GM21529 (cell line): ENCODE results near the gene ZFP62.
"Not testable (repeated sequence)": the region's sequence is repeated elsewhere in the genome, so short reads cannot be mapped to it uniquely, and the experiment has no call there.

Experiments
- ATAC-seq: cut with Tn5 transposase; IDR thresholded peaks from one replicate; pipeline ENCODE4 v1.9.1; 2021; ENCODE audit not compliant: unreplicated experiment

Gene ZFP62

DNA sequence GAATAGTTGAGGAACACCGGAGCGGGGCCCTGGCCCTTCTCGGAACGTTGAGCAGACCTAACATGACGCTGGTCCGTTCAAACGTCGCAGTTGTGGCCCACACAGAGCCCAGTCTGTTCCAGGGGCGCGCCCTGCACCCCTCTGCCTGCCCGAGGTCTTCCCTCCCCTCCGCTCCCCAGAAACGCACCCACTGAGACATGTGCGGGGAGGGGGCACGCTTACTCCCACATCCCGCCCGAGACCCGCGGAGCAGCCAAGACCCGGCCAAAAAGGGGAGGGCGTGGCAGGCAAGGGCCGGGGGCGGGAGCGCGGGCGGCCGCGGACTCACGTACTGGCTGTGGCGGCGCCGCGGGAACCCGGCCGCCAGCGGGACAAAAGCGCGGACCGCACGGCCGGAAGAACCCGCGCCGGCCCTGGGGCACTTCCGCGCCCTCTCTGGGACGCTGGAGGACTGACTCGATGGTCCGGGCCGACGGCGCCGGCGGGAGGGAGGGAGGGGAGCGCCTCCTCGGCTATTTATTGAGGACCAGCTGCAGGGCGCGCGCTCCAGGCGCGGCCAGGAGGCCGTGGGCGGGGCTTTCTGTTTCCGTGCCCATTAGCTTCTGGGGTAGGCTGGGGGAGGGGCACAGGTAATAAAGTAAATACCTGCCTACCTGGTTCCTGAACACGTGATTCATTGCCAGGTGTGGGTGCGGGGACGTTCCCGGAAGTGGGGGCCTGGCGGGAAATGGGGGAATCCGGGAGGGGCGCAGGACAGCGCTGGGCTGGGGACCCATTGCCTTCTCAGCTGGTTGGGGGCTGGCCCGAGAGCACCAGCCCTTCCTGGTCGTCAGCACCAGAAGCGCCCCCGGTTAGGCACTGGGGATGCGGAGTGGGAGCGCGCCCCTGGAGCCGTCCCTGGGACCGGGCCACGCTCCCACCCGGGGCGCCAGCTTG is at the start of gene ZFP62:
ZFP62 (minus strand) TSS at position 390 of the 936 bp plus-strand sequence; CDS start at position 333, 57 bp downstream.
- ATAC-seq, result peak; percentile 85

DNA sequence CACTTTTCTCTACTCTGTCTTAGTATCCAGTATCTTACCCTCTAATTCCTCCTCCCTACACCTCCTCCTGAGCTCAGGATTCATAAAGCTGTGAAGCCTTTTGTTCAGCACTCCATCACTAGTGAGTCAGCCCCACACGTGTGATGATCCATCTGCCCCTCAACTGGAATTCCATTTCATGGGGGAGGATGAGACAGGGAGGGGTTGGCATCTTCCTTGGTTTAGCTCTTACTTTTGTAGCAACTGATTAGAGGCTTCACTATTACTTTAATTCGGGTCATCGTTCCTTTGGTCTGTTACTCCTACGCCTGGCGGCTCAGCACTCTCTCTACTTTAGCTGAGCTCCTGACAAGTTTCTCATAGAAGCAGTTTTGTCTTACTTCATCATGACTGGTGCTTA is 49.7 kb upstream of the ZFP62 start:
- no peak for ATAC-seq

DNA sequence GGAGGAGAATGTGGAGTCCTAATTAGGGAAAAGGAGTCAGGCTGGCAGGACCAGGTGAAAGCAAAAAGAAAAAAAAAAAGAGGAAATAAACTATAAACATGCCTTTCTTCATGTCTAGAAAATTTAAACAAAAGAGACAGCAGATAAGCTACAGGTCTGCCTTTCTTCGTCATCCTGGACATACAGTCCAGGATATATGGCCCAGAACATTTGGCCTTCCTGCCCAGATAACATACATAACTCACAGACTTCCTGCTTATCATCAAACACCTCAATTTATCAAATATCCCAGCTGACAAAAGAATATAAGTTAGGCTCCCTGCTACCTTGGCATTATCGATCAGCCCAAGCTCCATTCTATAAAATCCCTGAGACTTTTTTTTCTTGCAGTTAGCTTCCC is 49.1 kb upstream of the ZFP62 start:
- ATAC-seq, result no peak

DNA sequence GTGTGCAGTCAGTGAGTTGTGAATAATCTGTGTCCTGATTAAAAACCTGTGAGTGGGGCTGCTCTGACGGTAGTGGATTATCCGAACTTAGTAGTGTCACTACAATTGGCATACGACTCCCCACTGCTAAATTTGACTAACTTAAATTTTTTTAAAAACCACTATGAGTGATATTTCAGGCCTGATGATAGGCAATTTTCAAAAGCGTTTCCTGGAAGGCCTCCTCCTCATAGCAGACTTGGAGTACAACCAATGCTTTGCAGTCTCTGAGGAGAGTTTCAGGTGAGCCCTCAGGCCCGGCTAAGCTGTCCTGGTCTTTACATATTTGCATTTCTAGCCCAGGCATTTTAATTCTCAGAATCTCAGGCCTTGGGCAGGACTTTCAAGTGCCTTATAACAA is 48.7 kb upstream of the ZFP62 start:
- ATAC-seq, result no peak

DNA sequence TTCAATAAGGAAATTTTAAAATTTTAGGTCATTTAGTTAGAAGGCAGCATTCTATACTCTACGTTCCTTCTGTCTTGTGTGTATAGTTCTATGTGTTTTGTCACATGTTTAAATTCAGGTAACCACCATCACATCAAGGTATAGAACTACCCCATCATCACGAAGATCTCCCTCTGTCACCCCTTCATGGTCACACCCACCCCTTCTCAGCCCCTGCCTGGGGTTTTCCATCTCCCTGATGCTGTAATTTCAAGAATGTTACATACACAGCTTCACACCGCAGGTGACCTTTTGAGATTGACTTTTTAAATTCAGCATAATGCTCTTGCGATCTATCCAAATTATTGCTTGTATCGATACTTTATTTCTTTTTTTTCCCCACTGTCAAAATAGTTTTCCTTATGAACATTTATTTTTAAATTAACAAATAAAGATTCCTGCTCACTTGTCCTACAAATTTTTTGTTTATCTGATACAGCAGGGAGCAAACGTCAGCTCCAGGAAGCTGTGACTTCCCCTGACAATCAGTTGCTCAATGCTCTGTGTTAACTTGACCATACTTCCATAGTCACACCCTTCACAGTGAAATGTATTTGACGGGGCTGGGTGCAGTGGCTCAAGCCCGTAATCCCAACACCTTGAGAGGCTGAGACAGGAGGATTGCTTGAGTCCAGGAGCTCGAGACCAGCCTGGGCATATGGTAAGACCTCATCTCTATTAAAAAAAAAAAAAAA is 48.1 kb upstream of the ZFP62 start:
- no peak for ATAC-seq

DNA sequence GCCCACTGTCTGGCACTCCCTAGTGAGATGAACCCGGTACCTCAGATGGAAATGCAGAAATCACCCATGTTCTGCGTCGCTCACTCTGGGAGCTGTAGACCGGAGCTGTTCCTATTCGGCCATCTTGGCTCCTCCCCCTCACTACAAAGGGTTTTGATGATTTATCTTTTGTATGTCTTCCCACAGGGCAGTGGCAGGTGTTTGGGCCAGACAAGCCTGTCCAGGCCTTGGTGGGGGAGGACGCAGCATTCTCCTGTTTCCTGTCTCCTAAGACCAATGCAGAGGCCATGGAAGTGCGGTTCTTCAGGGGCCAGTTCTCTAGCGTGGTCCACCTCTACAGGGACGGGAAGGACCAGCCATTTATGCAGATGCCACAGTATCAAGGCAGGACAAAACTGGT is 47.3 kb upstream of the ZFP62 start:
- no peak for ATAC-seq

DNA sequence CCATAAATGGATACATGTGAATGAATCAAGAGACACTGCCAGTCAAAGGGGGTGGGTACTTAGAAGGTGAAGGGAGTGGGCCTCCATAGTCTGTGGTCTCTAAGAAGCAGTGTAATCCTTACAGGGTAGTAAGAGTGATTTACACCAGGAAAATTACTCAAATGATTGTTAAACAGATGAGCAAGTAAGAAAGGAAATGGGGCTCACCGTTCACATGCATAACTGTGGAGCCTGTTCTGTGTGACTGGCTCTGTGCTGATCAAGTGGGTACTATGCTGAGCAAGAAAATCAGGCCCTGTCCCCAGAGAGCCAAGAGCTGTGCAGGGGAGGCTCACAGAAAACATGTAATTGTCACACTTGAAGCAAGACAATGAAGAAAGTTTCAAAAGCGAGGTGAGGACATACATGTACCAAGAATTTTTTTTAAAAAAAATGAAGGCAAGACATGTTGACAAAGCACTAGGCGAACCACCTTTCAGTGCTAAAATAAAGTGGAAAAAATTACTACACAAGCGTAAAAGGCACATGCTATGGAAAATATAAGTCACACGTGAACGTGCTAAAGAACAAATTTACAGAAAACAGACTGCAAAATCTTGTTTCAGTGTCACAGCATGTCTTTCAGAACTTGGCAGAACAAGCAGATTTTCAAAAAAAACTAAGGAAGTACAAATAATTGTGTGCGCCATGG is 40.4 kb upstream of the ZFP62 start:
- no peak for ATAC-seq

DNA sequence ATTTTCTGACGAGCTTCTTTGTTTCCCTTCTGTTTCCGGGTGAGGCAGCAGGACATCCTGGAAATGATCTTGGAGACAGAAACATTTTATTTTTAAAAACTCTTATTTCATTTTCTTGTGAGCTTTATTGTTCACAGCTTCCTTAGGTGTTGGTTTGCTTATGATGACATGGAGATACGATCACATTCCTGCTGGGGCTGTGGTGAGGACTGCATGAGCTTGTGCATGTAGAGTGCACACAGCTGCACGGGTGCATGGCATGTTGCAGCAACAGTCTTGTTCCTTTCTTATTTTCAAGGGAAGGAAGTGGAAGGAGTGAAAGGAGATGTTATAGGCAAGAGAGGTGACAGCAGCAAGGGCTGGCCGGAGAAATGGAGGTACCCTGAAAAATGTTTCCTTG is 39.1 kb upstream of the ZFP62 start:
- no peak for ATAC-seq

DNA sequence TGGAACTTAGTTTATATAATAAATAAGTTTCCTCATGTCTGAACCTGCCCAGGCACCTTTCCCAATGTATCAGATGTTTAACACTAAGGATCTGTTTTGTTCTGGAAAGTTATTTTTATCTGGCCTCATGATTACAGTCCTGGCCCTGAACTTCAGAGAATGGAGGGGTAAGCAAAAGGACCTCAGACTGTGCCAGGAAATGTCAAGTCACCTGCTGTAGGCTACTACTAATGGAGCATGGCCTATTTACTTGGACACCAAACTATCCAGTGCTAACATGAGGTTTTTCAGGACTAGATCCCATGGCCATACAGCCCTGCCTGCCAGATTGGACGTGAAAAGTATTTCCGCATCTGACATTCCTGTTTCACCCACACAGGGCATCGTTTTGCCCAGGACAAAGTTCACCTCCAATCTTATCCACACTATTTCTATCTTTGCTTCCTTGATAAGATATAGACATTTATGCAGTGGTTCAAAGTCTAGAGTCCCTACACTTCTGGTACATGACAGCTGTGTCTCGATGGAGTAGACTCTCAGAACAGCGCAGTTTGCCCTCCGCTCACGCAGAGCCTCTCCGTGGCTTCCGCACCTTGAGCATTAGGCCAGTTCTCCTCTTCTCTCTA is 37.7 kb upstream of the ZFP62 start, which contains the start of gene BTNL8:
BTNL8 (plus strand) TSS at position 539 of the 626 bp plus-strand sequence. CDS start 152 bp downstream, outside the sequence.
- no peak for ATAC-seq

DNA sequence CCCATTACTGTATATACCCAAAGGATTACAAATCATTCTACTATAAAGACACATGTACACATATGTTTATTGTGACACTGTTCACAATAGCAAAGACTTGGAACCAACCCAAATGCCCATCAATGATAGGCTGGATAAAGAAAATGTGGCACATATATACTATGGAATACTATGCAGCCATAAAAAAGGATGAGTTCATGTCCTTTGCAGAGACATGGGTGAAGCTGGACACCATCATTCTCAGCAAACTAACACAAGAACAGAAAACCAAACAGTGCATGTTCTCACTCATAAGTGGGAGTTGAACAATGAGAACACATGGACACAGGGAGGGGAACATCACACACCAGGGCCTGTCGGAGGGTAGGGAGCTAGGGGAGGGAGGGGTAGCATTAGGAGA is 34.3 kb upstream of the ZFP62 start:
- not testable (repeated sequence) for ATAC-seq

DNA sequence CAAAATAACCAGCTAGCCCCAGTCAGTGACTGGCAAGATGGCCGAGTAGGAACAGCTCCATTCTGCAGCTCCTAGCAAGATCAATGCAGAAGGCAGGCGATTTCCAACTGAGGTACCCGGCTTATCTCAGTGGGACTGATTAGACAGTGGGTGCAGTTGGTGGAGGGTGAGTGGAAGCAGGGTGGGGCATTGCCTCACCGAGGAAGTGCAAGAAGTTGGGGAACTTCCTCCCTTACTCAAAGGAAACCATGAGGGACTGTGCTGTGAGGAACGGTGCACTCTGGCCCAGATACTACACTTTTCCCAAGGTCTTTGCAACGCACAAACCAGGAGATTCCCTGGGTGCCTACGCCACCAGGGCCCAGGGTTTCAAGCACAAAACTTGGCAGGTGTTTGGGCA is 28.3 kb upstream of the ZFP62 start:
- ATAC-seq, result no peak

DNA sequence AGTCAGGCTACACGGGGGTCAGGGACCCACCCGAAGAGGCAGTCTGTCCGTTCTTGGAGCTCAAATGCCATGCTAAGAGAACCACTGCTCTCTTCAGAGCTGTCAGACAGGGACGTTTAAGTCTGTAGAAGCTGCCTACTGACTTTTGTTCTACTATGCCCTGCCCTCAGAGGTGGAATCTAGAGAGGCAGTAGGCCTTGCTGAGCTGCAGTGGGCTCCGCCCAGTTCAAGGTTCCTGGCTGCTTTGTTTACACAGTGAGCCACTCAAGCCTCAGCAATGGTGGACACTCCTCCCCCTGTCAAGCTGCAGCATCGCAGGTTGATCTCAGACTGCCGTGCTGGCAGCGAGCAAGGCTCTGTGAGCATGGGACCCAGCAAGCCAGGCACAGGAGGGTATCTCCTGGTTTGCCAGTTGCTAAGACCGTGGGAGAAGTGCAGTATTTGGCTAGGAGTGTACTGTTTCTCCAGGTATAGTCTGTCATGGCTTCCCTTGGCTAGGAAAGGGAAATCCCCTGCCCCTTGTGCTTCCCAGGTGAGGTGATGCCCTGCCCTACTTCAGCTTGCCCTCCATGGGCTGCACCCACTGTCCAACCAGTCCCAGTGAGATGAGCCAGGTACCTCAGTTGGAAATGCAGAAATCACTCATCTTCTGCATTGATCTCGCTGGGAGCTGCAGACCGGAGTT is 24.9 kb upstream of the ZFP62 start:
- not testable (repeated sequence) for ATAC-seq

DNA sequence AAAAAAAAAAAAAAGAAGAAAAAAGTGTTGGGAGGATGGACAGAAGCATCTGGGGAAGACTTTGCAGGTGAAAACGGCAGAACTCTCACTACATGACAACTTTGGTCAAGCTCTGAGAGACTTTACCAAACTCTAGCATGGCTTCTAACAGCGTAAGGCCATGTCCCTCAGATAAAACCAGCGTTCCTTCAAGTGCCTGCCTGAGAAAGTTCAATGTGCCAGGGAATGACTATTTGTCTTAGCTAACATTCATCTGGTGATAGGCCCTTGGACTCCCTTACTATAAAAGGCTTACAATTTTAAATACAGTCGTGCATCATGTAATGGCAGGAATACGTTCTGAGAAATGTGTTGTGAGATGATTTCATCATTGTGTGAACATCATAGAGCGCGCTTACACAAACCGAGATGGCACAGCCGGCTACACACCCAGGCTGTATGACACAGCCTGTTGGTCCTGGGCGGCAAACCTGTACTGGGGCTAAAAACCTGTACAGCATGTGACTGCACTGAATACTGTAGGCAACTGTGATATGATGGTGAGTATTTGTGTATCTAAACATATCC is 14.9 kb upstream of the ZFP62 start:
- ATAC-seq, result no peak

DNA sequence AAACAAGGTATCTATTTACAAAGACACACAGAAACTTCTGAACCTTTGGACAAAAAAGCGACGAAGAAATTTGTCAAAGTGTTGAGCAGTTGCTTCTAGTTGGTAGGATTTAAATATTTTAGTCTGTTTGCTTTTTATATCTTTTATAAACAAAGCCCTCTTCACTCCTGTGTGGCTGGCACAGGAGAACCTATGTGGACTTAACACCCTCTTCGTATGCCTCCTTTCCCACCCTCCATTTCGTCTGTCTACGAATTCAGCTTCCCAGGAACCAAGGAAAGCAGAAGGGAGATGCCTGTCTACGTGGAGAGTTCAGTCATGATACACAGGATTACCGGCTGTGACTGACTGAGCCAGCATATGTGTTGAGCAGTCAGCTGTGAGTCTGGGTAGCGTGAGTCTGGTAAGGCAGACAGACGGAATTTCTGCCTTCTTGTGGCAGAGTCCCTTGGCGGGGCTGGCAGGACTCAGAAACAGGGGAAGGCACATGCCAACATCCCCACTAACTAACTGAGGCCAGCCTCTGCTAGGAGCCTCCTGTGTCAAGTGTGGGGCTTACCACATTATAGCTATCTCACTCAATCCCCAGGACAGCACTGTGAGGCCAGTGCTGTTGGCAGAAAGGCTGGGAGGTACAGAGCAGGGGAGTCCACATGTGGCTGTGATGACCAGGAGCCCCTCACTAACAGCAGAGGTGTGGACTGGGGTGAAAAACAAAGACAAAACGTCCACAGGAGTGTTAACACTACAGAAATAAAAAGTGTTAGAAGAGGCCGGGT is 13.9 kb upstream of the ZFP62 start:
- no peak for ATAC-seq

DNA sequence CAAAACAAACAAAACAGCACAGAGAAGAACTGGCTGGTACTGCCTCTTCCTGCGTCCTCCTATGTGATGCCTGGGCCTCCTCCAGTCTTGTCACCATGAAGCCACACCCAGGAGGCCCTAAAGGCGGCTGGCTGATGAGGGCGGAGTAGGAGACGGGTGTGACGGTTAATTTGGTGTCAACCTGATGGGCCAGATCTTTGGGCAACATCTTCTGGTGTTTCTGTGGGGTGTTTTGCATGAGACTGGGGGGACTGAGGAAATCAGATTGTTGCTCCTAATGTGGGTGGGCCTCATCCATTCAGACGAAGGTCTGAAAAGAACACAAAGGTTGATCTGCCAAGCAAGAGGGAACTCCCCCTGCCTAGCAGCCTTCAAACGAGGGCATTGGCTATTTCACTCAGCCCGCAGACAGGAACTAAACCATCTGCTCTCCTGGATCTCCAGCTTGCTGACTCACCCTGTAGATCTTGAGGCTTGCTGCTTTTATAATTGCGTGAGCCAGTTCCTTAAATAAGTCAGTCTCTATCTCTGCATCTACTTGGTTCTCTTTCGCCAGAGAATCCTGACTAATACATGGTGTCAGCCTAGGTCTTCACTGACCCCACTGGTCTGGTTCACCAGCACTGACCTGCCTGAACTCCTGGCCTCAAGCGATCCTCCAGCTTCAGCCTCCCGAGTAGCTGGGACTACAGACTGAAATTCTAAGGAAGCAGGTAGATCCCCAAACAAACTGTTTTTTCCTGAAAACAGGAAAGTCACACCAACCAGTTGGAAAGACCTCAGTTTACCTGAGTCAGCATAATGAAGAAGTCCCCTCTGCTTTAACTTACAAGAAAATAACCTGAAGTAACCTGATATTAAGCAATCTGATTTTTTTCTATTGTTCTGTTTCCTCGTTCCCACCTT is 12.8 kb upstream of the ZFP62 start:
- ATAC-seq, result no peak

DNA sequence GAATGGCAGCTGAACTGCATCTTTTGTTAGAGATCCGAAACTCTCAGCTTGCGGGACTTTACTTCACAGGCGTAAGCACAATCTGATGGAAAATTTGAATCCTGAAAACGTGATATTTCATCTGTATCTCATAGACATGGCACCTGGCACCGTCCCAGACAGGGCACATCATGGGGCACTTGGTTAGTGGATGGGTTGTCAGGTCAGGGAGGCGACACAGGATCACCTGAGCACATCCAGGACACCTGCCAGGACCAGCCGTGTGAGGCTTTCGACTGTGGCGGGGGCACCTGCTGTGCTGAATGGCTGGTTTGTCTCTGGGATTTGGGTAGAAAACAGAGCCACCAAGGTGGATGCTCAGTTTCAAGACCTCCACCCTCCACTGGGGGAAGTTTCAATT is 11.3 kb upstream of the ZFP62 start:
- no peak for ATAC-seq

DNA sequence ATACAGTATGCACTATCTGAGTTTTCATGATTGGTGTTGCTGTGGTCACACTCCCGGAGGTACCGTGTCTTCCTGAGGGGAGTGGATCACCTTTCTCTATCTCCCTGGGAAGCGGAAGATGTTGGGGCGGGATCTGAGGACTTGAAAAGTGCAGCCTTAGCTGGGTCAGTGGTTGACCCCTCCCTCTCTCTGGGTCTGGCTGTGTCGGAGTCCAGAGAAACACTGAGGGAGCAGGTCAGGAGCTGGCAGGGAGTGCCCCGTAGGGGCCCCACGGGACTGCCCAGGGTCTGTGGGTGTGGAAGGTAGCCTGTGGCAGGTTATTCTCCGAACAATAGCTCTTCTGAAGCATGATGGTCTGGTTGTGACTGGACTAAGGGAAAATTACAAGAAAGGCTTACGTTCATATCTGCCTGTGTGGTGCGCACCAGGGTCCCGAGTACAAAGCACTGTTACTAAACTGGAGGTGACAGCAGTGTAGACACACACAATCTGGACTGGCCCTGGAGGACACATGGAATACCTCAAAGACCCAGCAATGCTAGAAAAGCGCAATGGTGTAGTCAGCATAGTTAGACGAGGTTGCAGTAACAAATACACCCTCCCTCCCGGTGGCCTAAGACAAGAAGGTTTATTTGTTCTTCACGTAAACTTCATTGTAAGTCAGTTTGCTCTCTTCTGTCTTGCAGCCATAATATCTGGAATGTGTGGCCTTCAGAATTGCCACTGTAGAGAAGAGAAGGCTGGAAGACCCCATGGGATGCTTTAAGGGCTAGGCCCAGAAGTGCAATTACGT is 9.4 kb upstream of the ZFP62 start:
- ATAC-seq, result no peak
